Endothelial cell of umbilical vein (primary cell): ENCODE data around the gene ABHD5. TPM values are rescaled to one million over a fixed set of nuclear protein-coding genes. Genes with fewer than 3 reads are reported as not detected.

ENCODE experiments used
- BruUV-seq: library from RNA; stranded (reverse); fragments of 400-500 nt; replicated peaks from 2 replicates; lab custom pipeline; 2021; lab: Mats Ljungman, UMichigan
- CTCF ChIA-PET: fragments of 300-600, 350-600 bp; sonication (Branson Sonifier 250); formaldehyde crosslinking; loops from one replicate; lab custom pipeline; 2021; ENCODE audit warnings: antibody characterized with exemption, inconsistent platforms; lab: Charles Lee
- POLR2A ChIA-PET: fragments of 300-600, 350-600 bp; sonication (Branson Sonifier 250); formaldehyde crosslinking; loops from one replicate; lab custom pipeline; 2021; ENCODE audit warnings: antibody characterized with exemption, inconsistent platforms; lab: Charles Lee
- DNase-seq: peaks from one replicate; pipeline ENCODE4 v3.0.0-alpha.2; 2011; ENCODE audit warnings: low read depth, low spot score
- FAIRE-seq: peaks from 2 replicates; lab custom pipeline; 2011; peaks lifted over from hg19 to GRCh38; lab: Jason Lieb, UNC
- H2AFZ ChIP-seq: 2 replicates; pipeline ENCODE4 v1.6.0; 2012; ENCODE audit warnings: low read depth, low read length, control low read depth, inconsistent platforms
- H3K27ac ChIP-seq: 2 replicates; pipeline ENCODE4 v1.5.1; 2011; ENCODE audit warnings: low read depth, mild to moderate bottlenecking, control low read depth, low read length, moderate library complexity; ENCODE audit not compliant: insufficient read depth
- H3K27me3 ChIP-seq, 2 experiments: 2 replicates each; pipeline versions ENCODE4 v1.6.0 to v1.6.1; 2011; ENCODE audit warnings: low read length in 2 of 2, mixed read lengths in 1 of 2; ENCODE audit not compliant: control insufficient read depth in 2 of 2, insufficient read depth in 2 of 2
- H3K36me3 ChIP-seq, 2 experiments: 2 replicates in 1 of 2; 3 replicates in 1 of 2; pipeline ENCODE4 v1.5.1; 2011; ENCODE audit warnings: low read length in 2 of 2, mild to moderate bottlenecking in 1 of 2, moderate library complexity in 1 of 2; ENCODE audit not compliant: control insufficient read depth in 2 of 2, insufficient read depth in 2 of 2; ENCODE audit errors: extremely low read depth in 1 of 2
- H3K4me1 ChIP-seq: 3 replicates; pipeline ENCODE4 v1.5.1; 2011; ENCODE audit warnings: mild to moderate bottlenecking, low read length; ENCODE audit not compliant: control insufficient read depth, insufficient read depth; ENCODE audit errors: extremely low read depth
- H3K4me2 ChIP-seq: 2 replicates; pipeline ENCODE4 v1.6.1; 2011; ENCODE audit warnings: low read length, control low read depth, mixed read lengths; ENCODE audit not compliant: insufficient read depth
- H3K4me3 ChIP-seq, 3 experiments: fragments of 200-600 bp in 1 of 3; sonication (generic), shearing (Covaris generic) in 1 of 3; replicated peaks in 1 of 3; 2 replicates each; pipeline ENCODE4 v1.5.1; 2011 to 2016; ENCODE audit warnings: control low read depth in 3 of 3, low read length in 3 of 3, mild to moderate bottlenecking in 2 of 3, inconsistent platforms in 1 of 3, low read depth in 1 of 3, moderate library complexity in 1 of 3; ENCODE audit not compliant: insufficient read depth in 1 of 3
- H3K79me2 ChIP-seq: 2 replicates; pipeline ENCODE4 v1.6.0; 2012; ENCODE audit warnings: low read length, inconsistent platforms; ENCODE audit not compliant: control insufficient read depth, insufficient read depth
- H3K9ac ChIP-seq: replicated peaks from 2 replicates; pipeline ENCODE3; 2011; ENCODE audit warnings: low read length, control low read depth; ENCODE audit not compliant: insufficient read depth; ENCODE audit errors: extremely low read depth
- H3K9me1 ChIP-seq: replicated peaks from 3 replicates; pipeline ENCODE4 v1.6.0; 2011; ENCODE audit warnings: mild to moderate bottlenecking, low read length; ENCODE audit not compliant: control insufficient read depth, insufficient read depth; ENCODE audit errors: extremely low read depth
- H3K9me3 ChIP-seq: replicated peaks from 2 replicates; pipeline ENCODE4 v1.5.1; 2012; ENCODE audit warnings: low read length, inconsistent platforms; ENCODE audit not compliant: control insufficient read depth, insufficient read depth
- H4K20me1 ChIP-seq: replicated peaks from 2 replicates; pipeline ENCODE3; 2011; ENCODE audit warnings: mild to moderate bottlenecking, low read length; ENCODE audit not compliant: control insufficient read depth, insufficient read depth; ENCODE audit errors: extremely low read depth
- CTCF ChIP-seq, 2 donors: IDR thresholded peaks; 1 replicate in 1 of 2; 2 replicates in 1 of 2; pipeline ENCODE4 v1.5.1; 2011; ENCODE audit warnings: low read length in 2 of 2, mild to moderate bottlenecking in 2 of 2, moderate library complexity in 2 of 2, control low read depth in 1 of 2, inconsistent platforms in 1 of 2, low read depth in 1 of 2; ENCODE audit not compliant: insufficient read depth in 1 of 2; ENCODE audit errors: extremely low read depth in 1 of 2
- EZH2 ChIP-seq: IDR thresholded peaks from 2 replicates; pipeline ENCODE4 v1.6.1; 2012; ENCODE audit warnings: borderline replicate concordance, low read depth, mild to moderate bottlenecking, moderate library complexity, low read length, inconsistent platforms; ENCODE audit not compliant: severe bottlenecking
- FOS ChIP-seq: IDR thresholded peaks from 2 replicates; pipeline ENCODE4 v1.6.1; 2011; ENCODE audit warnings: mild to moderate bottlenecking, low read length, moderate library complexity, borderline replicate concordance; ENCODE audit not compliant: insufficient read depth
- GATA2 ChIP-seq: IDR thresholded peaks from 2 replicates; pipeline ENCODE4 v1.7.0; 2011; ENCODE audit warnings: low read depth, mild to moderate bottlenecking, moderate library complexity, mixed read lengths, low read length; ENCODE audit not compliant: insufficient read length, insufficient read depth
- JUN ChIP-seq: IDR thresholded peaks from 2 replicates; pipeline ENCODE4 v1.6.1; 2011; ENCODE audit warnings: borderline replicate concordance, low read depth; ENCODE audit not compliant: insufficient read length, insufficient read depth
- MAX ChIP-seq: IDR thresholded peaks from 2 replicates; pipeline ENCODE4 v1.6.1; 2011; ENCODE audit not compliant: insufficient read depth, insufficient read length
- MYC ChIP-seq: IDR thresholded peaks from one replicate; pipeline ENCODE4 v1.6.1; 2011; ENCODE audit warnings: mild to moderate bottlenecking, low read depth, low read length
- POLR2A ChIP-seq: IDR thresholded peaks from 2 replicates; pipeline ENCODE4 v1.6.1; 2012; ENCODE audit warnings: low read depth, mild to moderate bottlenecking, control low read depth, low read length
- POLR2AphosphoS5 ChIP-seq: IDR thresholded peaks from 2 replicates; pipeline ENCODE4 v1.6.1; 2012; ENCODE audit warnings: low read depth, mild to moderate bottlenecking, control low read depth, low read length, moderate library complexity; ENCODE audit not compliant: insufficient read depth
- dilution Hi-C: fragments of 300-500 bp; cut with MboI; formaldehyde crosslinking; loops from one replicate; pipeline ENCODE4 v1.15.0; 2019; ENCODE audit warnings: low sequenced_read_pairs; ENCODE audit not compliant: extremely low pct_ligation_motif_present
- intact Hi-C: fragments of 100-400 bp; cut with micrococcal nuclease; formaldehyde crosslinking; loops from one replicate; pipeline ENCODE4 v1.10.0; 2022
- polyA plus RNA-seq, 4 experiments: library from polyadenylated mRNA; depleted of rRNA in 3 of 4; stranded (reverse) in 3 of 4; unstranded in 1 of 4; fragments of >200 nt; gene quantifications; 2 replicates each; pipeline versions ENCODE4 v1.2.1 to v1.2.3, GENCODE V29; 2011 to 2012; ENCODE audit warnings: missing spikeins in 1 of 4
- total RNA-seq: library from RNA; stranded (reverse); gene quantifications from 2 replicates; pipeline ENCODE4 v1.2.3, GENCODE V29; 2021

Gene ABHD5
- total and polyA plus RNA-seq, 2 donors (not counting 3 experiments of a cell fraction or from before 2014, with no cell fraction given): 10.0 to 21.2 TPM

- Histone ChIP-seq H3K4me1 (peaks cover 24% of the 10 kb centered on the region), H3K27ac (no peak overlapping the region), H3K36me3 (no peaks in the 10 kb centered on the region), H3K79me2 (no peaks in the 10 kb centered on the region), H3K4me2 (no peak overlapping the region), H3K9ac (no peak overlapping the region), H3K9me3 (no peaks in the 10 kb centered on the region), H3K9me1 (no peaks in the 10 kb centered on the region), H2AFZ (no peak overlapping the region), H3K27me3 (no peaks in the 10 kb centered on the region), H4K20me1 (no peaks in the 10 kb centered on the region), H3K4me3 (no peak overlapping the region)
- BruUV-seq: no TSS peak
- no peak for FAIRE-seq
- no peak for TF ChIP-seq FOS
- TF ChIP-seq CTCF (IDR thresholded peaks at IDR 0.05; ENCODE audit: extremely low read depth in 1 of 2, insufficient read depth in 1 of 2, low read depth in 1 of 2, low read length in 2 of 2): no peak
- no peak for TF ChIP-seq MAX
- no peak for TF ChIP-seq GATA2
- no peak for TF ChIP-seq POLR2A
- no peak for TF ChIP-seq POLR2AphosphoS5
- no peak for TF ChIP-seq EZH2
- TF ChIP-seq JUN: no peak
- TF ChIP-seq MYC: no peak
- dilution Hi-C loops (no loop called here), intact Hi-C loops (loop anchor here (10.0 kb wide), 1 partner anchor 576 kb away; no protein-coding TSS in a partner anchor)
- no peak for DNase-seq
- CTCF ChIA-PET: no interaction called here
- POLR2A ChIA-PET: no interaction called here
These were observed 70.2 kb downstream of the ABHD5 start for GRCh38 chr3:43760938-43761337.
